ENCODE results near the gene CCDC73. TPM values are rescaled to one million over a fixed set of nuclear protein-coding genes. Genes with fewer than 3 reads are reported as not detected.

The CCDC73 gene
- total RNA-seq, 1 donor: not detected

GRCh38 chr11:32817181-32817851 lies 22.9 kb upstream of the CCDC73 start:
- TF ChIP-seq CTCF (IDR thresholded peaks at IDR 0.05; ENCODE audit: insufficient read depth, low read depth, low read length): no peak
- no peak overlapping the region for H3K4me3 ChIP-seq (ENCODE audit: low read depth, low read length)
- no peak for DNase-seq (ENCODE audit: low read depth)

GRCh38 chr11:32809313-32809712 lies 14.9 kb upstream of the CCDC73 start:
- peak; percentile 92 for TF ChIP-seq CTCF (IDR thresholded peaks at IDR 0.05; ENCODE audit: insufficient read depth, low read depth, low read length)
- H3K4me3 ChIP-seq (ENCODE audit: low read depth, low read length): no peak overlapping the region
- DNase-seq (ENCODE audit: low read depth): peak; percentile 79

- no peak overlapping the region for H3K4me3 ChIP-seq (ENCODE audit: low read depth, low read length)
- no peak for DNase-seq (ENCODE audit: low read depth)
- no peak for TF ChIP-seq CTCF (IDR thresholded peaks at IDR 0.05; ENCODE audit: insufficient read depth, low read depth, low read length)
Observed at GRCh38 chr11:32796425-32796824, 2.0 kb upstream of the CCDC73 start.

- peak; percentile 75 for TF ChIP-seq CTCF (IDR thresholded peaks at IDR 0.05; ENCODE audit: insufficient read depth, low read depth, low read length)
- no peak overlapping the region for H3K4me3 ChIP-seq (ENCODE audit: low read depth, low read length)
- peak; percentile 45 for DNase-seq (ENCODE audit: low read depth)
Observed at GRCh38 chr11:32792948-32793475, 1.4 kb downstream of the CCDC73 start.

- H3K4me3 ChIP-seq (ENCODE audit: low read depth, low read length): no peak overlapping the region
- no peak for DNase-seq (ENCODE audit: low read depth)
- no peak for TF ChIP-seq CTCF (IDR thresholded peaks at IDR 0.05; ENCODE audit: insufficient read depth, low read depth, low read length)
Observed at GRCh38 chr11:32792111-32792947, 2.1 kb downstream of the CCDC73 start.

- no peak for TF ChIP-seq CTCF (IDR thresholded peaks at IDR 0.05; ENCODE audit: insufficient read depth, low read depth, low read length)
Observed at GRCh38 chr11:32790916-32791315, 3.5 kb downstream of the CCDC73 start.

More at GRCh38 chr11:32790916-32791315, 3.5 kb downstream of the CCDC73 start:
- no peak for DNase-seq (ENCODE audit: low read depth)
- H3K4me3 ChIP-seq (ENCODE audit: low read depth, low read length): no peak overlapping the region
